ENCODE results near the gene ACY1.
A peak's percentile ranks its signal among the peaks of the same experiment; 100 is the strongest.

Gene ACY1

DNA sequence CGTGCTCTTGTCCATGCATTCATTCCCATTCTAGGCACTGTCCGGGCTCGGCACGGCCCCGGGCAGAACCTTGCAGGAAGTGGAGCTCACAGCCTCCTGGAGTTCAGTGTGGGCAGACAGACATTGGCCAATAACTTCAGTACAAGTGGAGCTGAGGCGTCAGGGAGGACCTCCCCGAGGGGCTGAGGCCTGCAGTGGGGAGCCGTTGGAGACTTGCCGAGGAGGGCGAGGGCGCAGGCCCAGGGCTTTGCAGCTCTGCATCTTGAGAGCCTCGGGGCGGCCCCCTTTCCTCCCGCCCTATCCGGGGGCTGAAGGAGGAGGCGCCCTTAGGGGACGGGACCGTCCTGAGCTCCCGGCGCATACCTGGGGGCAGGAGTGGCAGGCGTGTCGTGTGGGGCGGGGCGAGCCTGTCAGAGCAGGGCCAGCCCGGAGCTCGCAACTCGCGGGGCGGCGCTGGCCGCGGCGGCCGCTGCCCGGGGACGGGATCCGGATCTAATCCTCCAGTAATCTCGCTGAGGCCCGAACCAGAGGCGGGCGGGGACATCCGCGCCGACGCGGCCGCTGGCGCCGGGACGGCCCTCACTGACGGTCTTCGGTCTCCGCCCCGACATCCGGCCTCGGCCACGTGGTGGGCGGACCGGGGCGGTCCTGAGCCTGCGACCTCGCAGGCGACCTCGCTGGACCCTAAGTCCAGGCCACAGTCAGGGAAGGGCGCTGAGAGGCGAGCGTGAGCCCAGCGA, at the start of gene ACY1:
Gene ACY1, plus strand, starts transcription at position 698 of the 740 bp plus-strand sequence. CDS start 530 bp downstream, outside the sequence.
- DNase-seq (ENCODE audit: low spot score), result peak; percentile 98

DNA sequence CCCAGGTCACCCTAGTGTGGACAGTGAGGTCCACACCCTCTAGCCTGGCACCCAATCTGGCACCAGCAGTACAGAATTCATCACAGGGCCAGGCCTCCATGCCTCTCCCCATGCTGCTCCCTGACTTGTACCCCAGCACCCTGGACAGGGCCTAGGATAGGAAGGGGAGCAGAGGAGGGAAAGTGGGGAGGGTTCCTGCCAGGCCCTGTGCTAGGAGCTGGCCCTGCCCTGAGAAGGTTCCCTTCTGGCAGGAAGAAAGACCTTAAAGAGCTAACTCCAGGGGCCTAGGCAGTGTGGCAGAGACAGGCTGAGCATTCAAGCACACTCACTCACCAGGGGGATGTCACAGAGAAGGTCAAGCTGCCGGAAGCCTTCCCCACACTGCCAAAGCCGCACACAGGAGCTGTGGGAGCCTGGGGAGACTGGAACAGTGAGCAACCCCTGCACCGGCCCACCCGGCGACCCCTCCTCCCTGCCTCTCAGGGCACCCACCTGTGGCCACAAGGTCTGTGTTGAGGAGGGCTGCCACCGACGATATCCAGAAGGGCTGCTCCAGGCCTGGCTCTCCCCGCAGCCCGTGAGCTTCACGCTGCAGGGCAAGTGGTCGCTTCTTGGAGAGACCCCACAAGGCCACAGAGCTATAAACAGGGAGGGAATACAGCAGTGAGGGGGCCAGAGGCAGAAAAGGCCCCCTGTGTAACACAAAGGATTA, 49.0 kb upstream of the ACY1 start:
- no peak for DNase-seq (ENCODE audit: low spot score)

DNA sequence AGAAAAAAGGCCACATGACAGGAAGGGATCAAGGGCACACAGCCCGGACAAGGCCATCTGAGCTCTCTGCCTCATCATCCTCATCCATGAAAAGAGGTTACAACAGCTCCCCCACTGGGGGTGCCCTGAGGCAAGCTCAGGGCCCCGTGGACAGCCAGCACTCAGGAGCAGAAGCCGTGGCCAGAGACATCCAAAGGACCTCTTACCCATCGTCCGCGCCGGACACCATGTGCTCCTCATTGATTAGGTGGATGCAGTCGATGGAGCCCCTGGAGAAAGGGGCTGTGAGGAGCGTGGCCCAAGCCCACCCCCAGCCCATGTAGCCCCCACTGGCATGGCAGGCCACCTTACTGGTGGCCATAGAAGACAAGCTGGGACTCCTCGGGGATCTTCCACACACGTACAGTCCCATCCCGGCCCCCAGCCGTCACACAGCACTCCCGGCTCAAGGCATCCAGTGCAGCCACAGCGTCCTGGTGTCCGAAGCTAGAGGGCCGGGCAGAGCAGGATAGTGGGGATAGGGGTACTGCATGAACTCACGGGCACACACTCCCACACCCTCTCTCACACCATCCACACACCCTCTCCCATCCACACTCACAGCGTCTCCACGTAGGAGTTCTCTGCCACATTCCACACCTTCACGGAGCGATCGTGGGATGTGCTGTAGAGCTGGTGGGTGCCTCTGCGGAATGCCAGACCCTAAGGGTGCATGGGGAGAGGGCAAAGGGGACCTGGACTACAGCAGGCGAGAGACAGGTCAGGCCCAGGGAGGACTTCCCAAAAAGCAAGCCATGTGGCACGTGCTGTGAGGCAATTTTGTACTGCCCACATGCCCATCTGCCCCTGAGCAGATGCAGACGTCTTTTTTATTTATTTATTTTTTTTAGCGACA, 48.1 kb upstream of the ACY1 start:
- no peak for DNase-seq (ENCODE audit: low spot score)

DNA sequence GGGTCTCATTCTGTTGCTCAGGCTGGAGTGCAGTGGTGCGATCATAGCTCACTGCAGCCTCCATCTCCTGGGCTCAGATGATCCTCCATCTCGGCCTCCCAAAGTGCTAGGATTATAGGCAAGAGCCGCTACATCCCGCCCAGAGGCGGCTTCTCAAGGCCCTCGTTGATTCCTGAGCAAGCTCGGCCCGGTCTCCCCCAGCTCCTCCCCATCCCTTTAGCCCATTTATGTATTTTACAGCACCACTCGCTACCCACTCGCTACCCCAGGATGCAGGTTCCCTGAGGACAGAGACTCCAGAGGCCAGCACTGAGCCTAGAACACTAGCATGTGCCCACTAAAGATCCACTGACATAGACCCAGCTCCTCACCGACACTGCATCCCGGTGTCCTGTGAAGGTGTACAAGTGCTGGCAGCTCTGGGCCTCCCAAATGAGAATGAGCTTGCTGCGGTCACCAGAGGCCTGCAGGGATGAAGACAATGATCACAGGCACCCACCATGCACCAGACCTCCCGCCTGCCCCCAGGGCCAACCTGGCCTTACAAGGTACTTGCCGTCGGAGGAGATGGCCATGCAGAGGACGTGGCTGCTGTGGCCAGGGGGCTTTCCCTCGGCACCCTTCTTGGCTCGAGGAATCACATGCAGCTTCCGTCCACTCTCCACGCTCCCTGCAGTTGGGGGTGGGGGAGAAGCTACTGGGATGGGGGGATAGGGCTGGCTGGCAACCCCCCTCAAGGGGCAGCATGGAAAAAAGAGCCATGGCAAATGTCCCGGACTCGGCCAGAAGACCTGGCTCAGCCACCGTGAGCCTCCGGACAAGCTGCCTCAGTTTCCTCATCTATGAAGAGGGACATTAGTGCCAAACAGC, 47.2 kb upstream of the ACY1 start:
- DNase-seq (ENCODE audit: low spot score), result no peak

DNA sequence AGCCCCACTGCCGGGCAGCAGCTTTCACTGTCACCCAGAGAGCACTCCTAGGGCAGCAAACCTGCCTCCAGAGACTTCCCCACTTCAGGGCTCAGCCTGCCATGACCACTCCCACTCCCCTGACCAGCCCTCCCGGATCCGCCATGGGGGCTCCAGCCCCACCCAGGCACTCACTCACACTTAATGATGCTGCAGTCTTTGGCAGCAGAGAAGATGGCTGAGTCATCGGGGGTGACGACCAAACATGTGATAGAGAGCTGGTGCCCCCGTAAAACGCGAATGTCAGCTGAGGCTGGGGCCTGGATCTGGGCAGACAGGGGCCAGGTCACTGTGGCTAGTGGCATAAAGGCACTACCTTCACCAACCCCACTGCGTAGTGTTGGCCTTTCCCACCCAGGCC, 46.3 kb upstream of the ACY1 start:
- DNase-seq (ENCODE audit: low spot score), result no peak

DNA sequence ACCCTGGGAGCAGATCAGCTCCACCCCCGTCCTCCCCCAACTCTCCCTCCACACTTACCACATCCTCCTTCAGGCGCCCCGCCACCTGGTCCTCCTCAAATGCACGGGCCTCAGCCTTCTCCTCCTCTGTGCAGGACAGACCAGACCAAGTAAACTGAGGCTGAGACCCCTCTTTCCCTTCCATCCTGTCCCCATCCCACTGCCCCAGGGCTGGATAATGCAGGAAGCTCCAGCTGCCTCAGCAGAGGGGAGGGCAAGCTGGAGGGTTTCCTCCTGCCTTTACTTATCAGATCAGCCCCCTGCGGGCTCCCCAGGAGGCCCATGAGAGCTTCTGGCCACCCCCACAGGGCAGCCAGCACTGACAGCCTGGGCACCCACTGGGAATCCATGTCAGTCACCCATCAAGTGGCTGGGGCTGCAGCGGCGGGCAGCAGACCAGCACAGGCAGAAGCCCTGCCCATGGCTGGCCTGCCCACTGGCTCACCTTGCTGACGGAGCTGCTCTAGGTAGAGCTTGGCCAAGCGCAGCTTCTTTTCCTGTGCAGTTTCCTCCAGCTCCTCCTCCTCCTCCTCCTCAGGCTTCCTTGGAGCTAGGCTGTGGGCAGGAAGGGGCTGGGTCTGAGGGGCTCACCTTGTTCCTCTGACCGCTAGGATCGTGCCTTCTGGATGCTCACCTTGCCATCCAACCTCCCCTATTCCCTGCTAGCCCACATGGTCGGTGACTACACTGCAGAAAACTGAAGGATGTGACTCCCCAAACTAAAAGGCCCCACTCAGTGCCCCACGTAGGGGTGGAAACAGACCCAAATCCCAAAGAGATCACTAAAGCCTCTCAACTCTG, 45.5 kb upstream of the ACY1 start:
- no peak for DNase-seq (ENCODE audit: low spot score)

DNA sequence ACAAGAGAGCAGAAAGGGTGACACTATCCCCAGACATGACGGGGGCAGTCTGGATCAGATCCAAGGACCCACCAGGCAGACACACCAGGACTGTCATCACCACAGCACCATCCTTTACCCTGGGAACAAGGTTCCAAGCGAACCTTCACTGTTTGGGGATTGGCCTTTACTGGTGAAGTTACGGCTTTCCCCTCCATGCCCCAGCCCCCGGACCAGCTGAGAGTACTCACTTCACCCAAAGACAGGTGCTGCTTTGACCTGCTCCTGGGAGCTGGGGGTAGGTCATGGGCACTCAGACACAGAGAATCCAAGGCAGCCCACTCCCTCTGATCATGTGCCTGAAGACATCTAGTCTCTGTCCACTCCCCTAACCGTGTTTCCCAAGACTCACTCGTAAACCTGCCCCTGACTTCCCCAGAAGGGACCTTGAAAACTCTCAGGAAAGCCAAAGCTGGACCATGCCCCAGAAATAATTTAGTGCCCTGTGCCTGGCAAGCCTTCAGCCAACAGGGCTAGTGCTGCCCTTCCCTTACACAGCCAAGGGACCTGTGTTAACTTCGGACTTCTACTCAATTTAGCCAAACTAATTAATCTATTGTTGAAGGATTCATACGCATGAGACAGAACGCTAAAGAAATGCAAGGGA, 44.4 kb upstream of the ACY1 start:
- no peak for DNase-seq (ENCODE audit: low spot score)

DNA sequence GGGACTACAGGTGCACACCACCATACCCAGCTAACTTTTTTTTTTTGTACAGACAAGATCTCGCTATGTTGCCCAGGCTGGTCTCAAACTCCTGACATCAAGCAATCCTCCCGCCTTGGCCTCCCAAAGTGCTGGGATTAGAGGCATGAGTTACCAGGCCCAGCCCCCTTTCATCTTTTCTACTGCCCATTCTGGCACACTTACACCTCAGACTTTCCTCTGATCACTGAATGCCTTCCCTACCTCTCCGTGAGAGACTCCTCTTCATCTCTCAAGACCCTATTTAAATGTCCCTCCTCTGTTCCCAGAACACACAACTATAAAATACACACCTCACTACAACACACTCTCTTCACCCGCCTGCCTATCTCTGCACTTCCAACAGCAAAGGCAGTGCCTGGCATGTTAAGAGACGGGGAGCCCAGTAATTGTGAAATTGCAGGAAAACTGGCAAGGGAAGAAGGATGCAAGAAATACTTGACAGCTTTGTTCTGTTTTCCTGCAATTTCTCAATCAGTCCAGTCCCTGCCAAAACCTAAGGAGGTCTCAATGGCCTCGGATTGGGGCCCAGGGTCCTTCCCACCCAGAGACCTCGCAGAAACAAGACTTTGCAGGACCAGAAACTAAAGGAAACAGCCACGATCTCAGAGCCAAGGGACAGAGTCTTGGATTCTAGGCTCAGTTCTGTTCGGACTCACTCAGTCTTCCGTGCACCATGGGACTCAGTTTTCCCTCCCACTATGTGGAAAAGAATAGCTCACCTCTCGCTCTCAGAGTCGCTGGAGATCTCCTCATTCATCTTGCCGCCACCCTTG, 42.5 kb upstream of the ACY1 start:
- DNase-seq (ENCODE audit: low spot score), result peak; percentile 37

DNA sequence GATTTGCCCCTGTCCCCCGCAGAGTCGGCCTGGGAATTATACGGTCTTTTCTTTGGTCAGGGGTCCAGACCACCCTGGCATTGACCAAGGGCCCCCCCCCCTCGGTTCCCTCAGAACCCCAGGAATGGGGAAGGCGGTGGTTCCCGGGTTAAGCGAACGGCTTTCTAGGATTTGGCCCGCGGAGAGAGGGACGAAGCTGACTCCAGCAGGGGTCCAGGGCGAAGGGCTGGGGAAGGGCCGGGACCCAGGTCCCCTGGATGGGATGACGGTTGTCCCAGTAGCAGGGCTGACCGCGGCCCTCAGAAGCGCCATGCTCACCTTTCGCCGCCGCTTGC, 41.9 kb upstream of the ACY1 start:
- DNase-seq (ENCODE audit: low spot score), result no peak

DNA sequence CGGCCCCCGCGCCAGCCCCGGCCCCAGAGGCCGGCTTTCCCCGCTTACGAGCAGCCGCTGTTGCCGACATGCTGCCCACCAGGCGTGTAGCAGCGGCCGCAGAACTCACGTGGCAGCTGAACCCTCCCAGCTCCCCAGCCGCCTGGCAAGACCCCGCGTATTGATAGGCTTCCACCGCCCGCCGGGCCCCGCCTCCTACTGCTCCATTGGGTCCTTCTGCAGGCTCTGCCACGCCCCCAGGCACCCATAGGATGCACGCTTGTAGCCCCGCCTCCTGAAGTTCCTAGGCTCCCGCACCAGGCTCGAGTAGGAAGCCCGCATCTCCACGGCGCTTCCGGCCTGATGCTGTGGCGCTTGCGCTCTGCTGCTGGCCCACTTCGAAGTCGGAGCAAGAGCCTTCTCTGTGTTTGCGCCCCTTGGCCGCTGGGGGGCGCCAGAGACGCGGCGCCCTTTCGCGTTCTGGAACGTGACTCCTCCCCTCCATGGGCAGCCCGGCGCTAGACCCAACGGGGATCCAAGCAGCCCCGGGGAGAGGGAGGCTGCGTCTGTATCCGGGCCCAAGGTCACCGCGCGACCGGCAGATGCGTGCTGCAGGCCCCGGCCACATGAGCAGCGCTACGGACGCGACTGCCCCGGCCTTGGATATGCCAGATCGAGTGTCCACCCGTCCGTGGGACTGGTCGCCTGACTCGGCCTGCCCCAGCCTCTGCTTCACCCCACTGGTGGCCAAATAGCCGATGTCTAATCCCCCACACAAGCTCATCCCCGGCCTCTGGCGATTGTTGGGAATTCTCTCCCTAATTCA, 41.3 kb upstream of the ACY1 start, which contains the start of the genes PARP3 and RRP9:
Gene PARP3, plus strand, starts transcription at position 566 of the 805 bp plus-strand sequence. CDS start 993 bp downstream, outside the sequence.
Gene RRP9, minus strand, starts transcription at position 107 of the 805 bp plus-strand sequence. Its CDS starts 37 bp downstream, at position 70.
- peak; percentile 100 for DNase-seq (ENCODE audit: low spot score)

DNA sequence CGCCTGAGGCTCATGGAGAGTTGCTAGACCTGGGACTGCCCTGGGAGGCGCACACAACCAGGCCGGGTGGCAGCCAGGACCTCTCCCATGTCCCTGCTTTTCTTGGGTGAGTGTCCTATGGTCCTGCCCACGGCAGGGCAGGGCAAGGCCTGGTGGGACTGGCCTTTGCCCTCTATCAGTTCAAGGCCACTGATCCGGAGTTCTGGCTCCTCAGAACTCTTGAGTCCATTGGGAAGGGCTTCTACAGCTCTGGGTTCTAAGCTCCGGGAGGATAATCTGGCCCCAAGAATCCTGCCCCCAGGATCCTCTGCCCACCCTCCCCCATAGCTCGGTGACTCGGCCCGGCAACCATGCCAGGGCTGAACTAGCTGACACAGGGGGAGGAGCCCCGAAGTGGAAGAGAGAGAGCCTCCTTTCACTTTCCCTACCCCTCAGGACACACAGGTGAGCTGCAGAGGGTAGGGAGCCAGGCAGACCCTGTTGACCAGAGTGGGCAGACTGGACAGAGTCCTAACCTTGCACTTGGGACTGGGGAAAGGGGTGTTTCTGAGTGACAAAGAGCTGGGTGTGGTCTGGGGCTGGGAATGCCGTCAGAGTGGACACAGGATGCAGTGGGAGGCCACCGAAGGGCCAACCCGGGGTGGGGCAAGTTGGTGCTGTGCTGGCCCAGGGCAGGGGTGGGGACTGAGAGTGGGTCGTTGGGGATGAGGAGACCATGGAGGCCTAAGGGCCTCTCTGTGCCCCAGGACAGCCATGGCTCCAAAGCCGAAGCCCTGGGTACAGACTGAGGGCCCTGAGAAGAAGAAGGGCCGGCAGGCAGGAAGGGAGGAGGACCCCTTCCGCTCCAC, 40.5 kb upstream of the ACY1 start:
- DNase-seq (ENCODE audit: low spot score), result peak; percentile 79

DNA sequence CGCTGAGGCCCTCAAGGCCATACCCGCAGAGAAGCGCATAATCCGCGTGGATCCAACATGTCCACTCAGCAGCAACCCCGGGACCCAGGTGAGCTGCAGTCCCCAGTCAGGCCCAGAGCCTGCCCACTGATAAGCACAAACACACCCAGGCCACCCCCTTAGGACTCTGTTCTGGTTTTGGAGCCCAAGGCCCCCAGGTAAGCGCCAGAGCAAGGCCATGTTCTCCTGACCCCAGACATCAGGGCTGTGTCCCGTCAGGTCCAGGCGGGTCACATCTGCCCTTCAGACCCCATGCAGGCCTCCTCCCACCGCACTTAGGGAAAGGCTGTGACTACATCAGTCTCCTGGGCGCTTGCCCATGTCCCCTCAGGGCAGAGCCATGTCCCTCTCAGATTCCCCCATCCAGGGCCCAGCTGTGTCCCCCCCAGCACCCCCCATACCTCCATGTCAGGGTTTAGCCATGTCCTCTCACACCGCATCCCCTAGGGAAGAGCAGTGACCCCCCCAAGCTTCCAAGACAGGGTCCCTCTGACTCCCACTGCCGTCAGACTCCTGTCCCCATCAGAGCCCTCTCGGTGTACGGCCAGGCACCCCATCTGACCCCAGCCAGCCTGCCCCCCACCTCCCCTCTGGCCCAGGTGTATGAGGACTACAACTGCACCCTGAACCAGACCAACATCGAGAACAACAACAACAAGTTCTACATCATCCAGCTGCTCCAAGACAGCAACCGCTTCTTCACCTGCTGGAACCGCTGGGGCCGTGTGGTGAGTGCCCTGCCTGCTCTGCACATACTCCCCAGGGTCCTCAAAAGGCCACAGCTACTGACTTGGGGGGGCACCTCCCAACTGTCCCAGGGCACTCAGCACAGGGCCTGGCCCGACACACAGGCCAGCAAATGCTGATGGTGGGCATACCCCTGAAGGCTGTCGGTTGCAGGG, 39.6 kb upstream of the ACY1 start:
- no peak for DNase-seq (ENCODE audit: low spot score)

DNA sequence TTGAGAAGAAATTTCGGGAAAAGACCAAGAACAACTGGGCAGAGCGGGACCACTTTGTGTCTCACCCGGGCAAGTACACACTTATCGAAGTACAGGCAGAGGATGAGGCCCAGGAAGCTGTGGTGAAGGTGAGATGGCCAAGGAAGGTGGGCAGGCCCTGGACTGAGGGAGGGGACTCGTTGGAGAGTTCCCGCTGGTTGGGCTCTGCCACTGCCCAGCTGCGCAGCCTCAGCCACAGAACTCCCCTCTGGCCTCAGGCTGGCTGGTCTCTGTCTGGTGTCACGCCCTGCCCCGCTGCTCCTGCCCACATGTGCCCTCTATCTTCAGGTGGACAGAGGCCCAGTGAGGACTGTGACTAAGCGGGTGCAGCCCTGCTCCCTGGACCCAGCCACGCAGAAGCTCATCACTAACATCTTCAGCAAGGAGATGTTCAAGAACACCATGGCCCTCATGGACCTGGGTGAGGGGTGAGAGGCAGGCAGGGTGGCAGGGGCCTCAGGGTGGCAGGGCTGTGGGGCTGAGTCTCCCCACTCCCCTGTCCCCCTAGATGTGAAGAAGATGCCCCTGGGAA, 38.8 kb upstream of the ACY1 start:
- no peak for DNase-seq (ENCODE audit: low spot score)

DNA sequence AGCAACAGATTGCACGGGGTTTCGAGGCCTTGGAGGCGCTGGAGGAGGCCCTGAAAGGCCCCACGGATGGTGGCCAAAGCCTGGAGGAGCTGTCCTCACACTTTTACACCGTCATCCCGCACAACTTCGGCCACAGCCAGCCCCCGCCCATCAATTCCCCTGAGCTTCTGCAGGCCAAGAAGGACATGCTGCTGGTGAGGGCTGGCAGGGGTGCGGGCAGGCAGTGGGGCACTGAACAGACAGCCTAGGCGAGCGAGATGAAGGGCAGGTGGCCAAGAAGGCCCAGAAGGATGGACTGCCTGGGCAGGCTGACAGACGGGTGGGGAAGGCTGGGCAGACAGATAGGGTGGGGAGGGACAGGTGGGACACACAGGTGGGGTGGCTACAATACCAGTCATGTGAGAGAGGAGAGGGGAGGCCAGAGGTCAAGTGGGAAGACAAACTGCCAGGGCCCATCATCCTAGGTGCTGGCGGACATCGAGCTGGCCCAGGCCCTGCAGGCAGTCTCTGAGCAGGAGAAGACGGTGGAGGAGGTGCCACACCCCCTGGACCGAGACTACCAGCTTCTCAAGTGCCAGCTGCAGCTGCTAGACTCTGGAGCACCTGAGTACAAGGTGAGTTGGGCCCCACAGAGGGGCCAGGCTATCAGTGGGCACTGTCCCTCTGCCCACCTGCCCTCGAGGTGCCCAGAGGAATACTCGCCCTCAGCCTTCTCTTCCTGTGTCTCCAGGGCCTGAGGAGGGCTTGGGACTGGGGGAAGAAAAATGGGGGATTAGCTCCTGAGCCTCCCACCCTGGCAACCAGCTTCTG, 38.1 kb upstream of the ACY1 start:
- no peak for DNase-seq (ENCODE audit: low spot score)
